Spleen (tissue), 11 donors: Measurements from ENCODE around the gene ARHGAP6. TPM values are rescaled to one million over a fixed set of nuclear protein-coding genes. Genes with fewer than 3 reads are reported as not detected.

Source experiments
- DNase-seq: peaks from one replicate; pipeline ENCODE4 v3.0.0-alpha.2; 2020
- H3K27ac ChIP-seq, 8 donors: fragments of 200-600 bp; sonication (generic) in 7 of 8; 1 replicate in 4 of 8; 2 replicates in 4 of 8; pipeline versions ENCODE4 v1.5.0 to v1.8.0; 2016 to 2021; ENCODE audit warnings: inconsistent platforms in 4 of 8, mild to moderate bottlenecking in 4 of 8, moderate library complexity in 1 of 8
- H3K27me3 ChIP-seq, 7 donors: fragments of 200-600 bp; sonication (generic) in 6 of 7; replicated peaks in 1 of 7; 1 replicate in 4 of 7; 2 replicates in 3 of 7; pipeline versions ENCODE4 v1.5.0 to v1.8.0; 2016 to 2021; ENCODE audit warnings: inconsistent platforms in 3 of 7, mild to moderate bottlenecking in 1 of 7
- H3K36me3 ChIP-seq, 6 donors: fragments of 200-600 bp; sonication (generic) in 5 of 6; 1 replicate in 4 of 6; 2 replicates in 2 of 6; pipeline versions ENCODE4 v1.5.0 to v1.8.0; 2016 to 2021; ENCODE audit warnings: inconsistent platforms in 2 of 6
- H3K4me1 ChIP-seq, 6 donors: fragments of 200-600 bp; sonication (generic) in 5 of 6; 1 replicate in 3 of 6; 2 replicates in 3 of 6; pipeline versions ENCODE4 v1.5.0 to v1.8.0; 2016 to 2021; ENCODE audit warnings: inconsistent platforms in 3 of 6
- H3K4me3 ChIP-seq, 8 donors: fragments of 200-600 bp; sonication (generic) in 7 of 8; 1 replicate in 4 of 8; 2 replicates in 4 of 8; pipeline versions ENCODE4 v1.5.0 to v1.8.0; 2016 to 2021; ENCODE audit warnings: inconsistent platforms in 4 of 8, mild to moderate bottlenecking in 4 of 8, moderate library complexity in 2 of 8
- H3K9me3 ChIP-seq, 8 donors: fragments of 200-600 bp; sonication (generic) in 7 of 8; 1 replicate in 4 of 8; 2 replicates in 4 of 8; pipeline versions ENCODE4 v1.5.0 to v1.8.0; 2016 to 2021; ENCODE audit warnings: inconsistent platforms in 4 of 8
- CTCF ChIP-seq, 11 experiments: fragments of 200-600 bp in 7 of 11; fragments of 450-650 bp in 4 of 11; sonication (generic) in 4 of 11; IDR thresholded peaks in 8 of 11; conservative IDR thresholded peaks in 3 of 11; 1 replicate in 7 of 11; 2 replicates in 4 of 11; pipeline versions ENCODE4 v1.4.0 to v1.8.0; 2016 to 2021; ENCODE audit warnings: antibody characterized with exemption in 11 of 11, inconsistent platforms in 4 of 11, mild to moderate bottlenecking in 1 of 11
- POLR2A ChIP-seq, 3 donors: fragments of 450-650 bp; IDR thresholded peaks; one replicate each; pipeline ENCODE4 v1.5.1; 2017; ENCODE audit warnings: antibody characterized with exemption in 3 of 3, mild to moderate bottlenecking in 1 of 3
- POLR2AphosphoS5 ChIP-seq, 3 donors: sonication (generic); formaldehyde crosslinking; IDR thresholded peaks; one replicate each; pipeline ENCODE4 v1.5.1; 2017; ENCODE audit warnings: antibody characterized with exemption in 3 of 3
- WGBS, 5 donors: extraction: QIAGEN DNeasy Blood & Tissue Kit in 3 of 5; methylation state at CpG; one replicate each; pipeline versions ENCODE4 v1.1.5 to v1.1.7; 2013 to 2018; 5-methylcytosine and 5-hydroxymethylcytosine counted together
- intact Hi-C: fragments of 100-400 bp; cut with DNase I; formaldehyde crosslinking; loops from one replicate; pipeline ENCODE4 v1.15.0; 2023; ENCODE audit warnings: low total_unique reads
- polyA plus RNA-seq, 3 donors: library from polyadenylated mRNA; stranded (reverse); fragments of 200-250 nt; gene quantifications; one replicate each; pipeline ENCODE4 v1.2.1, GENCODE V29; 2013
- total RNA-seq, 7 donors: library from RNA; depleted of rRNA in 3 of 7; stranded (reverse); fragments of >200 nt in 3 of 7; fragmentation: NEBNext Ultra II Directional in 4 of 7; extraction: Animal tissue kit (Norgen Biotek cat#: 25700) in 4 of 7; gene quantifications; one replicate each; pipeline versions ENCODE4 v1.1.0 to v1.2.1, GENCODE V29; 2016 to 2021
- donor health status: healthy with polysubstance abuse.
- donor health status: DM: no; HTN: no; CAD: no; lungs with moderate emphysema.
- donor health status: DM: no; HTN: no; CAD: no.
- donor health status: Bipolar disorder and iron deficiency.
- donor health status: healthy.
- donor health status: DM: no; HTN: no; CAD: no.
- donor health status: DM: yes; HTN: yes; CAD: no.

Gene ARHGAP6
- total and polyA plus RNA-seq, 10 donors: 2.0 to 20.8 (median 12.7) TPM

GRCh38 chrX:11311706-11312105, 354.0 kb downstream of the ARHGAP6 start:
- WGBS, 5 donors: 61 to 80% (median 76%) methylated on average over 7 of the region's 7 CpGs
- TF ChIP-seq POLR2AphosphoS5 (IDR thresholded peaks at IDR 0.05): no peak
- TF ChIP-seq CTCF (IDR thresholded peaks at IDR 0.05 in 8 of 11, conservative IDR thresholded peaks at IDR 0.05 in 3 of 11): no peak
- TF ChIP-seq POLR2A (IDR thresholded peaks at IDR 0.05): no peak
- H3K27ac ChIP-seq: no peak overlapping the region
- H3K27me3 ChIP-seq: no peaks in the 10 kb centered on the region
- no peaks in the 10 kb centered on the region for H3K4me1 ChIP-seq
- H3K4me3 ChIP-seq: no peak overlapping the region
- no peaks in the 10 kb centered on the region for H3K36me3 ChIP-seq
- H3K9me3 ChIP-seq: no peaks in the 10 kb centered on the region
- no peak for DNase-seq
- intact Hi-C loops: no loop called here

GRCh38 chrX:11309220-11309619, 356.5 kb downstream of the ARHGAP6 start:
- Histone ChIP-seq H3K36me3 (no peaks in the 10 kb centered on the region), H3K4me3 (no peak overlapping the region), H3K4me1 (no peaks in the 10 kb centered on the region), H3K27me3 (no peaks in the 10 kb centered on the region), H3K9me3 (no peaks in the 10 kb centered on the region), H3K27ac (no peak overlapping the region)
- DNase-seq: no peak
- 70 to 93% (median 84%) methylated on average over 5 of the region's 5 CpGs for WGBS, 5 donors
- intact Hi-C loops: no loop called here
- TF ChIP-seq POLR2AphosphoS5 (IDR thresholded peaks at IDR 0.05) (no peak), POLR2A (IDR thresholded peaks at IDR 0.05) (no peak), CTCF (IDR thresholded peaks at IDR 0.05 in 8 of 11, conservative IDR thresholded peaks at IDR 0.05 in 3 of 11) (no peak)

GRCh38 chrX:11305641-11306040, 360.1 kb downstream of the ARHGAP6 start:
- Histone ChIP-seq H3K27ac (no peak overlapping the region), H3K36me3 (no peaks in the 10 kb centered on the region), H3K4me1 (no peaks in the 10 kb centered on the region), H3K9me3 (no peaks in the 10 kb centered on the region), H3K4me3 (no peak overlapping the region), H3K27me3 (peaks cover 0 to 5% (median 0%) of the 10 kb centered on the region in 7 donors)
- intact Hi-C loops: no loop called here
- no peak for DNase-seq
- 57 to 93% (median 62%) methylated on average over 1 of the region's 1 CpG for WGBS, 5 donors
- TF ChIP-seq POLR2A (IDR thresholded peaks at IDR 0.05) (no peak), POLR2AphosphoS5 (IDR thresholded peaks at IDR 0.05) (no peak)

- 80 to 96% (median 91%) methylated on average over 3 to 6 of the region's 6 CpGs for WGBS, 5 donors
These were observed 360.9 kb downstream of the ARHGAP6 start for GRCh38 chrX:11304829-11305228.

More at GRCh38 chrX:11304829-11305228, 360.9 kb downstream of the ARHGAP6 start:
- H3K4me1 ChIP-seq: no peaks in the 10 kb centered on the region
- H3K9me3 ChIP-seq: no peaks in the 10 kb centered on the region
- peaks cover 0 to 5% (median 0%) of the 10 kb centered on the region in 7 donors for H3K27me3 ChIP-seq
- DNase-seq: no peak
- H3K27ac ChIP-seq: no peak overlapping the region
- intact Hi-C loops: no loop called here
- H3K4me3 ChIP-seq: no peak overlapping the region
- TF ChIP-seq POLR2AphosphoS5 (IDR thresholded peaks at IDR 0.05) (no peak), POLR2A (IDR thresholded peaks at IDR 0.05) (no peak), CTCF (IDR thresholded peaks at IDR 0.05 in 8 of 11, conservative IDR thresholded peaks at IDR 0.05 in 3 of 11) (no peak)
- H3K36me3 ChIP-seq: no peaks in the 10 kb centered on the region
